ENCODE data around the gene FBXO22.
"Not testable (repeated sequence)": the region's sequence is repeated elsewhere in the genome, so short reads cannot be mapped to it uniquely, and the experiment has no call there.

FBXO22 gene

GRCh38 chr15:75984706-75985105 is 81.0 kb downstream of the FBXO22 start:
- DNase-seq: not testable (repeated sequence)

DNA sequence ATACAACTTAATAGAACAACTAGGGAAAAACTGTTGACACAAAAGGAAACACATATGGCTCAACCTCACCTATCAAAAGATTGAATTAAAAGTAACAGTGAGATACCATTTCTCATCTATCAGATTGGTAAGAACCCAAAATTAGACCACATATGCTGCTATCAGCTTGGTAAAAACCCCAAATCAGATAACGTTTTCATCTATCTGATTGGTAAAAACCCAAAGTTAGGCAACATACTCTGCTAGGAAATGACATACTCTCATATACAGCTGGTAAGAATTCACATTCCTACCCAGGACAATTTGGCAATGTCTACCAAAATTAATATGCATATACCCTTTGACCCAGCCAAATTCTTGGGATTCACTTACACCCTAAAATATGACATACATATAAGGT is 82.3 kb downstream of the FBXO22 start:
- DNase-seq: no peak

DNA sequence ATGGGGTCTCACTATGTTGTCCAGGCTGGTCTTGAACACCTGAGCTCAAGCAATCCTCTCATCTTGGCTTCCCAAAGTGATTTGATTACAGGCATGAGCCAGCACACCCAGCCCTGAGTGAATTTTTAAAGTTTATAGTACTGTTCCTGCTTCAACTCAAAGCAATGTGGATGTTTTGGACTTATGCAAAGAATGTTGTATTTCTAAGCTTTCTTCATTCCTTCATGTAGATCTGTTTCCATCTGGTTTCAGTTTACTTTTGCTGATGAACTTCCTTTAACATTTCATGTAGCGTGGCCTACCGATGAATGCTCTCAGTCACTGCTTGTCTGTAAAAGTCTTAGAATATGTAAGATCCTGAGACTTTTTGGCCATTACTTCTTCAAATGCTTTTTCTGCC is 85.4 kb downstream of the FBXO22 start:
- no peak for DNase-seq

GRCh38 chr15:75989875-75990274 is 86.2 kb downstream of the FBXO22 start:
- DNase-seq: no peak
